HG03457 (cell line): ENCODE measurements around the gene SLC38A10.

Experiments
- ATAC-seq: cut with Tn5 transposase; IDR thresholded peaks from one replicate; pipeline ENCODE4 v1.9.1; 2021; ENCODE audit warnings: moderate number of reproducible peaks; ENCODE audit not compliant: unreplicated experiment

Gene SLC38A10

DNA sequence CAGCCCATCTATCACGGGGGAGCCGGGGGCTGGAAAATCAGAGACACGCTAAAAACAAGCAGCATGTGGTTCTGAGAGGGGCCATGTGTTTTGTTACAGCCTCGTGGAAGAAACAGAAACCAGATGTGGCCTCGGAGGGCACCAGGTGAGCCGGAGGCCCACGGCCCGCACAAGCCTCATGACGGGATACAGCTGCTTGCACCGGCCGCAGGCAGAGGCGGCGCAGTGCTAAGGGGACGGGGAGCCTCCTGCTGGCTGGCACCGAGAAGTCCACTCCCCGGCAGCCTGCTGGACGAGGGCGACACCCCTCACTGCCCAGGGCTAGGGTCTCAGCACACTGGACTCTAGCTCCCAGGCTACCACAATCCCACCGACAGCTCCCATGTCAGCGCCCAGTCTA lies 36.8 kb downstream of the SLC38A10 start:
- ATAC-seq, result no peak

DNA sequence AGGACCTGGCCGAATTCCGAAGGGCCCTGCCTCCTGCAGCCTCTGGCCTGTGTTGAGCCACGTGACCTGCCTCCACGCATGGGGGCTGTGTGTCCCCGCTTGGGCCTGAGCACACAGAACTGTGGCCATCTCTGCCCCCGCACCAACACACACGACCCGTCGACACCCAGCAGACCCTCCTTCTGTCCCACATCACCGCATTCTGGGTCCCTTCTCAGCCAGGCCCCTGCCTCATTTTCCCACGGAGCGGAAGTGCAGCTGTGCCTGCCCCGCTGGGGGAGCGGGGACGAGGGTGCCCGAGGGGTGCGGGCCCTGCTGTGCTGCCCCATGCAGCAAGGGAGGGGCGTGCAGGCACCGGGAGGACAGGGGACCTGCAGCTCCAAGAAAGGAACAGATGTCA lies 37.6 kb downstream of the SLC38A10 start:
- no peak for ATAC-seq

DNA sequence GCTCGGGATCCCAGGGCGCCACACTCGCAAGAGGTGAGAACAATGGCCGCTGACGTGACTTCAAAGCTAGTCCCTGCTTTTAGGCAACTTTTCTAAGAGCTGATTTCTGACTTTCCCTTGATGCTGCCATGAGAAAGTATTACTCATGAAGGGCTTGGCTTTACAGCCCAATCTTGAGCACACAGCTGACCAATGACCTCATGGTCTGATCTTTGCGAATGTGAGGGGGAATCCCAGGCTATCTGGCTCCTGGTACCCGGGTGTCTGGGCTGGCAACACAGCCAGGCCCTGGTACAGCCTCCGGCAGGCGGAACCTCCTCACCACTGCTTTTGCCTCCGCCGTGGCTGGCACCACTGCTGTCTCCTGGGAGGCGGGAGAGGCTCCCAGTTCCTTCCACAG lies 38.5 kb downstream of the SLC38A10 start:
- ATAC-seq, result no peak

DNA sequence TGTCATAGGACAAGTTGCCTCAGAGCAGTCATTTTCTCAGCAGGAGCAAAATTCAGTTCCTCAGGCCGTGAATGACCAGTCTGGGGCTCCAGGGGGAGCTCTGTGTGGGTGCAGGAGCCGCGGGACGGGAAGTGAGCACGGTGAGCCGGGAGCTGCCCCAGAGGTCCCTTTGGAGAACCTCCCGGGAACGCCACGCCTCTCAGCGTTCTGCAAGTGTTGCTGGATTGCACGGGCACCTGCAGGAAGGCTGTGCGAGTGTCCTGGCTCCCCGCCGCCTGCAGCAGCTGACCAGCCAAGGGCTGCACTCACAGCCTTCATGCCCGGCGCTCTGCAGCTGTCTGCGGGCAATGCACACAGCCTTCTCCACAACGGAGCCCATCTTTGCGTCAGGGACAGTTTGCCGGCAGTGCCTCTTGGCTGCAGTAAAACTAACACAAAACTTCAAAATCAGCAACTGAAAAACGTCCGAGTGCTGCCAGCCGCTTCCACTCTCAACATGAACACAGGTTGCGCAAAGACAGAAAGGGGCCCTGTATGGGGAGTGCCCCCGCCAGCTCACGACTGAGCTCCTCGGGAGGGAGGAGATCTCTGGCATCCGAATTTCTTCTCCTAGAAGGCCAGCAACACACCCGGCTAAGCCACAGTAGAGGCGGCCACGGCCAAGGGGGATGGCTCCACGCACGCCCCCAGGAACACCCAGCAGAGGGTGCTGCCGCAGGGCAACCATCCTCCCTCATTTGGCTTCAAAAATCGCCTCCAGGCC lies 40.0 kb downstream of the SLC38A10 start:
- ATAC-seq, result no peak

DNA sequence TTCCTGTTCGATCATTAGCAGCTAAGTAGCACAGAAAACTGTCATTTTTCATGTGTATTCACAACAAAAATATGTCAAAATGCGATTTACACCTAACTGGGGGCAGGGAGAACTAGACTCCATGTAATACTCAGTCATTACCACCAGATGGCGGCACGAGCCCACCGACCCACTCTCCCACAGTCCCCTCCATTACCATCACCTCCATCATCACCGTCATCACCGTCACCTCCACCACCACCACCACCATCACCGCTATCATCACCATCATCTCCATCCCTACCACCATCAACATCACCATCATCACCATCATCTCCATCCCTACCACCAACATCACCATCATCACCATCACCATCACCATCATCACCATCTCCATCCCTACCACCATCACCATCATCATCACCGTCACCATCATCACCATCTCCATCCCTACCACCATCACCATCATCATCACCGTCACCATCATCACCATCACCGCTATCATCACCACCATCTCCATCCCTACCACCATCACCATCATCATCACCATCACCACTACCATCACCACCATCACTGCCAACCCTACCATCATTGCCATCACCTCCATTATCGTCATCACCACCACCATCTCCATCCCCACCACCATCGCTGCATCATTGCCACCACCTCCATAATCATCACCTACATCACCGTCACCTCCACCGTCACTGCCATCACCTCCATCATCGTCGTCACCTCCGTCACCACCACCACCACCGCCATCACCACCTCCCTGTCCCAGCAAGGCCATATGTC lies 41.6 kb downstream of the SLC38A10 start:
- no peak for ATAC-seq

DNA sequence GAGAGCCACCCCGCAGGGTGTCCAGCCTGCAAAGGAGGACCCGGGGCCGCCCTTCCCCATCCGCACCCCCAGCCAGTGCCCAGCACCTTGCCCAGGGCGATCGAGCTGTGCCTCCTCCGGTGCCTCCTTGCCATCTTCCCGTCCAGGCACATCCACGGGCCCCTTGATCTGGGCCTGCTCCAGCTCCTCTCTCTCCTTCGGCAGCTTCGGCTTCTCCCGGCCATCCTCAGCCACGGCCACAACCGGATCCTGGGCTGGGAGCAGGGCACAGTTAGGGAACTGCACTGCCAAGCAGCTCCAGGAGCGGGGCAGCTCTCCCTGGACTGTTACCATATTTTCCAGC lies 42.1 kb downstream of the SLC38A10 start:
- ATAC-seq, result no peak

DNA sequence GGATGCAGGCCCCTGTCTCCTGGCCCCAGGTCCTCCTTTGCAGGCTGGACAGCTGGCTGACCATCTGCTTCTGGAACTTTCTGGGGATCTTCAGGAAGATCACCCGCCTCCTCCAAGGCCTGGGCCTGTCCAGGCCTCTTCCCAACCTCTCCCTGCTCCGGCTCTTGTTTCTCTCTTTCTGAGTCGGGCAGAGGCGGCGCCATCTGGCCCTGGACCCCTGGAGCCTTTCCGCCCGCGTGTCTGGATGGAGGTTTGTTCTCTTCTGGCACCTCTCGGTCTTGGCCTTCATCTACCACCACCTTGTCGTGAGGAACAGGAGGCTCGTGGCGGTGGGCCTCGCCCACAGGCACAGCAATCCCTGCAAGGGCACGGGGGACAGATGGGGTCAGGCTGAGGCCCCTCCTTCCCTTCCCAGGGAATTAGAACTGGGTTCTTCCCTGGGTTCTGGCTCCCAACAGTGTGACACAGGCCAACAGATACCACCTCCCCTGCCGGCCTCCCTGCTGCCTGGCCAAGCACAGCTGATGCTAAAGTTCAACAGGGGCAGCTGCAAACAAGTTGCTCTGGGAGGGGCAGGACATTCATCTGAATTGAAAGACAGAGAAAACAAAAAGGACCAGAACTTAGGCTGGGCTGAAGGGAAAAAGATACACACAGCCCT lies 42.7 kb downstream of the SLC38A10 start:
- ATAC-seq, result no peak

DNA sequence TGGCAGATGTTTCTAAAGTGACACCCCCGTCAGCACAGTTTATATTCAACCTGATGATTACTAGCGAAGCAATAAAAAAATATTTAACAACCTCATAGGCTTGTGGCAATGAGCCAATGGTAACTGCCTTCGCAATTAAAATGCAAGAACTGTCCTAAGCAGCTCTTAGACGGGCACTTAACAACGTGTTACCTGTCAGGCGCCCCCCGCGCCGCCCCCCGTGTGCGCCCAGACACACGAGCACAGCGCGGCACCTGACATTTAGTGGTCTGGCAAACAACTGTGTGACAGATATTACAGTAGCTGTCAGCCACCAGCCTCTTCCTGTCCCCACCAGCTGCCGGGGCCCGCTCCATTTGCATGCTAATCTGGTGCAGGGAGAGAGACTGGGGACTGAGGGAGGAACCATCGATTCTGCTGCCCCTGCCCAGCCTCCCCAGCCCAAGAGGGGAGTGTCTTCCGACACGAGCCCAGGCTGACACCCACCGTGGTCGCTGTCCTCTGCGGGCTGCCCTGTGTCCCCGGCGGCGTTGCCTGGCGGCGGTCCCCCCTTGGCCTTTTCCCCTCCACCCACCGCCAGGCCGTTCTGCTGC lies 43.3 kb downstream of the SLC38A10 start:
- ATAC-seq, result no peak

DNA sequence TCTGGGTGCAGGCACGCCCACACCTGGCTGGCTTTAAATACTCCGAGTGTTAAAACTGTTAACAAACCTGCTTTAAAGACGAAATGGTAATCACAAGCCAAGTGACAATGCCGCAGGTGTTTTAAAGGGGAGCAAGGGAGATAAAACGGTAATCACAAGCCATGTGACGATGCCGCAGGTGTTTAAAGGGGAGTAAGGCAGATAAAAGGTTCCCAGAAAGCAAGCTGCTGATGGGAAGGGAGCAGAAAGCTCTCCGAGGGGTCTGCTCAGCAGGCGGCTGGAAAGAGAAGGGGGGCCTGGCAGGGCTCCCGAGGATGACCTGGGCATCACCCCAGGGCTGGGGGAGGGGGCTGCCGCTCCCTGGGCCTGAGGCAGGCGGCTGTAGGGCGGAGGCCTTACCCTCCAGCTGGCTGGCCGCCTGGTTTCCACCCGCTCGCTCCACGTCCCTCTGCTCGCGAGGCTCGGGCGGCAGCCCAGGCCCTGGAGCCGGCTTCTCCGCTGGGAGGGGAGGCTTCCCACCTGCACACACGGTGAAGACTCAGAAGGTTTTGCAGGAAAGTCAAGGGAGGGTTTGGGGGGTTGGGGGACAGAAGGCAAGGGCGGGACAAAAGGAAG lies 43.9 kb downstream of the SLC38A10 start:
- ATAC-seq, result no peak

DNA sequence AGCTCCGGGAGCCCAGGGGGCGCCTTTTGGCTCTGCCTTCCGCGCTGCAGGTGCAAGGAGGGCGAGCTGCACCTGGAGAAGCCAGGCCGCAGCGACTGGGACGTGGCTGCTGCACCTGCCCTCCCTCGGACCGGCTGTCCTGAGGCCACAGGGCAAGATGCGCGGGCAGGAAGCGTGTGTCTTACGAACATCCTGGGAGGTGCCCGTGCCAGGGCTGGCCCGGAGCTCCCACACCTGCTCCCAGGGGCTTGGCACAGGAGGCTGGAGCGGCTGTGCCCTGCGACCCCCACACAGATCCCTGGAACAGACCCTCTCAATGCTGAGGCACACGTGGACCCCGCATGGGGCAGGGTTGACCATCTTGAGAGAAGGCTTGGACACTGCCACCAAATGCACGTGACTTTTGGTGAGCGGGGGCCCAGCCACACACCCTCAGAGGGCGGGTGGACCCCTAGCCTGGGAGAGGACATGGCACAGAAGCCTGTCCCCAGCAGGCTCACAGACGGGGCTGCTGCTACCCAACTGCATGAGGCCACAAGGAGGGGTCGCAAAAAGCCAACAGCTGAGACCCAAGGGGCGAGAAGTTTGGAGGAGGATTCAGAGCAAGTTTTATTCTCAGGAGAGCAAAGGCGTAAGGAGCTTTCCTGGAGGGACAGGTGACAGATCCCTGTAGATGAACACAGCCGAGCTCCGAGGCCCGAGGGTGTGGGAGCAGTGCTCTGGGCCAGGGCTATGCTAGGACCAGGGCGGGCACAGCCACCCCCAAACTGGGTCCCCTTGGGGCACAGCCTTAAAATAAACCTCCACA lies 44.6 kb downstream of the SLC38A10 start:
- ATAC-seq, result no peak

DNA sequence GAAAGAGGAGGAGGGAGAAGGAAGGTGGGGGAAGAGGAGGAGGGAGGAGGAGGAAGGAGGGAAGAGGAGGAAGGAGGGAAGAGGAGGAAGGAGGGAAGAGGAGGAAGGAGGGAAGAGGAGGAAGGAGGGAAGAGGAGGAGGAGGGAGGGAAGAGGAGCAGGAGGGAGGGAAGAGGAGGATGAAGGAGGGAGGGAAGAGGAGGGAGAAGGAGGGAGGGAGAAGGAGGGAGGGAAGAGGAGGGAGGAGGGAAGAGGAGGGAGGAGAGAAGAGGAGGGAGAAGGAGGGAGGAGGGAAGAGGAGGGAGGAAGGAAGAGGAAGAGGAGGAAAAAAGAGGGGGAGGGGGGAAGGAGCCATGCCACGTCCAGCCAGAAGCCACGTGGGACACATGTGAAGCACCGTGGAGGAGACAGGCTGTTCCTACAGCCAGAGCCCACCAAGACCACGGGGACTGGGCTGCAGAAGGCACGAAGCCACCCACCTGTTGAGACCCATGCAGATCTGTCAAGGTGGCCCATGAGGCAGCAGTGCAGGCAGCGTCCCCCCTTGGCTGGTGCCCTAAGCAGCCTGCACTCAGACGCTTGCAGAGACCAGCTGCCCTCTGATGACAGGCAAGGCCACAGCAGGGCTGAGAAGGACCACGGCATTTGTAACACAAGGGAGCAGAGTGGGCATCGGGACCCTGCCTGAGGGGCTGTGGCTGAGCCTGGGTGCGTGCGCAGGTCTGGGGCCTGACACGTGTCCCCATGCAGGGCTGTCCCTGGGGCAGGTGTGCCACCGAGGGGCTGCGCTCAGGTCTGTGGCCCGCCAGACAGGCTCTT lies 45.7 kb downstream of the SLC38A10 start:
- no peak for ATAC-seq

DNA sequence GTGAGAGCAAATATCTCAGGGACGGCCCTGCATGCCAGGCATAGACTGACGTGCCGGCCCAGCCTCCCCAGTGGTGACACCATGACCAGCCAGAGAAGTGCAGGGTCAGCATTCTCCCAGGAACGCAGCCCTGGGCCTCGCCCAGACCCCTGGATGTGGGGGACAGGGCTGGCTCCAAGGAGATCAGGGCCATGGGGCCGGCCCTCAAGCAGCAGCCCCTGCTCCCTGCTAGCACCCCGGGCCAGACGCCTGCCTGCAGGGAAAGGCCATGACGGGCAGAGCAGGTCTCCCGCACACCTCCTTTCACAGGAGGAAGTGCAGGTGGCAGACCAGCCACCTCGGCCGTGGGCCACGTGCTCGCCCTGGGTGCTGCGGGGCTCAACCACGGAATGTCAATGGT lies 46.5 kb downstream of the SLC38A10 start:
- ATAC-seq, result no peak

DNA sequence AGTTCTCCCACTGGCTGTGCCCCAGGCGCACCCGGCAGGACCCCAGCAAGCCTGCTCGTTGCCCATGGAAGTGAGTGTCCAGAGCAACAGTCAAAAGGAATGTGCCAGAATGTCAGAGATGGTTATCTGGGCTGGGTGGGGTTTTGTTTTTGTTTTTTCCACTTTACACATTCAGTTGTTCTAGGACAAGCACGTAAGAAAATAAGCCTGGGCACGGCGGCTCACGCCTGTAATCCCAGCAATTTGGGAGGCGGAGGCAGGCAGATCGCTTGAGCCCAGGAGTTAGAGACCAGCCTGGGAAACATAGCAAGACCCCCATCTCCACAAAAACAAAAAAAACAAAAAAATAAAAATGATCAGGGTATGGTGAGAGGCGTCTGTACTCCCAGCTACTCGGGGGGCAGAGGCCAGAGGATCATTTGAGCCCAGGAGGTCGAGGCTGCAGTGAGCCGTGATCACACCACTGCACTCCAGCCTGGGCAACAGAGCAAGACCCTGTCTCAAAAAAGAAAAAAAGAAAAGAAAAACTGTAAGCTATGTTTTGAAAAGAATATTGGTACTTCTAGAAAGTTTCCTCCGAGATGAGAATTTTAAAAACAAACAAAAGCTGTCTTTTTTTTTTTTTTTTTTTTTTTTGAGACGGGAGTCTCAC lies 47.6 kb downstream of the SLC38A10 start:
- no peak for ATAC-seq

DNA sequence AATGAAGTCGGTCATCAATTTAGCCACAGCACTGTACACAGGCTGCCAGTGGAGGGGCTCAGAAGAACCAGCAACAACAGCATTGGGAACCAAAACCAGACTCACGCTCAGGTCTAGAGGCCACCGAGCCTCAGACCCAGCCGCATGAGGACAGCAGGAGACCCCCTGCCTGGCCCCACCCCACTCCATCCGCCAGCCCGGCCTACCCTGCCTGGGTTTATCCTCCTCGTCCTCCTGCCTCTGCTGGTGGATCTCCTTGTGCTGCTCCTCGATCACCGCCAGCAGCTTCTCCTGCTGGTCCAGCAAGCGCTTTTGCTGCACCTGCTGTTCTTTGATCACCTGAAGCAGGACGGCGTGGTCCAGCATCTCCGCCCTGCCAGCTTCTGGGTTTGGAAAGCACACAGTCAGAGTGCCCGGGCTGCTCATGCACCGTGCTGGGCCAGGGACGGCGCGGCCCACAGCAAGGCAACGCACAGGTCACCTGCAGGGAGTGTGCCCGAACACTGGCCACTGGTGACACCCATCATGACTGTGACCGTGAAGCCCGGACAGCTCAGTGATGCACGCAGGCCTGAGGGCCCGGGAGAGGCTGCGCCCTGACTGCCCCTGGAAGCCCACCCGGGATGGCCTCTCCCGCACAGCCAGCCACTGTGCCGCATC lies 48.3 kb downstream of the SLC38A10 start:
- ATAC-seq, result no peak

DNA sequence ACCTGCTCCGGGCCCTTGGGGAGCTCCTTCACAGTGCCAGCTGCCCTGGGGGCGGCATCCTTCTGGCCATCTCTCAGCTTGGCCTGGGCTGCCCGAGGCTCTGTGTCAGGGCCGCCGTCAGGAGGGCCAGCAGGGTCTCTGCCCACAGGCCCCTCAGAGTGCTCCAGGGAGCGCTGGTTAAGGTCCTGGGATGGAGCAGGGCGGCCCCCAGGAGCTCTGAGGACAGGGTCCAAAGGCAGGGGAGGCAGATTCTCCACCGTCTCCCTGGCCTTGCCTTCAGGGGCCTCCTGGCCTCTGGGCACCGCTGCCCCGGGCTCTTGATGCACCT lies 48.8 kb downstream of the SLC38A10 start:
- no peak for ATAC-seq

DNA sequence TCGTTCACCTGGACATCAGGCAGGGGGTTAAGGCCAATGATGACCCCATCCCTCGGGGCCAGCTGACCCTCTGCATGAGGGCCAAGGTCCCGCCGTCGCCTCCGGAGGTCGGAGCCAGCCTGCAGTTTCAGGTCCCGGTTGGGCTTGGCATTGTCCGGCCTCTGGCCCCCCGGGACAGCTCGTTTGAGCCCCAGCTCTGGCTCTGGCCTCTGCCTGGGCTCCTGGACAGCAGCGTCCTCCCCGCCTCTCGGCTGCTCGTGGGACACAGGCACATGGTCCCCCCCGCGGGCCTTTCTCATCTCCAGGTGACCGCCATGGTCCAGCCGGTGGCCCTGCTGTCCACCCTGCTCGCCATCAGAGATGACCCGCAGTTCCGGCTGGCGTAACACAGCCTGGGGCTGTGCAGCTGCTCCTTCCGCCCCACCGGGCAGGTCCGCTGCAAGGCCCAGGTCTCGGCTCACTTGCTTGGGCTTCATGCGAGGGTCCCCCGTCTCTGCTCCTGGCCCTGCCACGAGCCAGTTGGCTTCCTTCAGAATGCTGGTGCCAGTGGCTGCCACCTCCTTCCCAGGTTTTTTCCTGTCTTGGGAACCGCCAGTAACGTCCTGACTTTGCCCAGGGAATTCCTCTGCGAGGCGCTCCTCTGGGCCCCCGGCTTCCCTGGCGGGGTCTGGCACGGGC lies 49.3 kb downstream of the SLC38A10 start:
- ATAC-seq, result no peak

DNA sequence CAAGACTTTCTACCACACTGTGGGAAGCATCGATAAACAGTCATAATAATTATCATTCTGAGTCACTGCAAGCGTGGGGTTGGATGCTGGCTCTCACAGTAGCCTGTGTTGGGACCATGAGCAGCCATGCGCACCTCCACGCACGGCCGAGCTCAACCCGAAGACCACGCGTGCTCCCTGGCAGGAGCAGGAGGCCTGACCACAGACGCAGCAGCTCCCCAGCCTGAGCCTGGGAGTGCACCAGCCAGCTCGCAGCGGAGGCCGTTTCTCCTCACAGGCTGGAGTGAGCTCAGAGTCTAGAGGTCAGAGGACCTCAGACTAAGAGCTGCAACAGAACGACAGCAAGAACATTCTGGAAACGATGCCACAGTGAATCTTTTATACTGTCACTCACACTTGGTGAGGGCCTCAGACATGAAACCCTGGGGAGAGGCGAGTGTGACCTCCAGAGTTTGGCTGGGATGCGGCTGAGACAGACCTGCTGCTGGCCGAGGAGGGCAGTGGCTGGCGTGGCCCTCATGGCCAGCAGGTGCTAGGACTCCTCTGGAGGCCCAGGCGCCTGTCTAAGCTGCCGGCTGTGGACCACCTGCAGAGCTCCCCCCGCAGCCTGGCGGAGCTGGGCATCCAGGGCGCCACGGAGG lies 50.0 kb downstream of the SLC38A10 start:
- no peak for ATAC-seq
